DOHH2 (cell line): ENCODE results near the gene PISD.

Source experiments
- H3F3A ChIP-seq: fragments of 200-600 bp; sonication (generic), shearing (Covaris generic); 2 replicates; pipeline ENCODE4 v1.6.0; 2016; ENCODE audit warnings: antibody characterized with exemption, mild to moderate bottlenecking; ENCODE audit not compliant: control insufficient read depth, insufficient read depth
- H3K27ac ChIP-seq: fragments of 200-600 bp; sonication (generic); 2 replicates; pipeline ENCODE4 v1.5.1; 2014; ENCODE audit warnings: low read depth, mild to moderate bottlenecking, low read length, moderate library complexity
- H3K27me3 ChIP-seq: fragments of 200-600 bp; sonication (generic); 2 replicates; pipeline ENCODE4 v1.6.1; 2014; ENCODE audit warnings: mild to moderate bottlenecking, low read length, mixed read lengths; ENCODE audit not compliant: control insufficient read depth
- H3K36me3 ChIP-seq: fragments of 200-600 bp; sonication (generic); 2 replicates; pipeline ENCODE4 v1.6.1; 2014; ENCODE audit warnings: mild to moderate bottlenecking, low read length, moderate library complexity, mixed read lengths; ENCODE audit not compliant: control insufficient read depth
- H3K4me1 ChIP-seq: fragments of 200-600 bp; sonication (generic); 2 replicates; pipeline ENCODE4 v1.6.1; 2014; ENCODE audit warnings: mild to moderate bottlenecking, low read length, mixed read lengths; ENCODE audit not compliant: control insufficient read depth
- H3K4me2 ChIP-seq: fragments of 200-600 bp; sonication (generic); 2 replicates; pipeline ENCODE4 v1.6.0; 2014; ENCODE audit warnings: mild to moderate bottlenecking, low read length, moderate library complexity
- H3K4me3 ChIP-seq: fragments of 200-600 bp; sonication (generic); 2 replicates; pipeline ENCODE4 v1.5.1; 2014; ENCODE audit warnings: mild to moderate bottlenecking, low read length, mixed read lengths
- H3K79me2 ChIP-seq: fragments of 200-600 bp; sonication (generic); 2 replicates; pipeline ENCODE4 v1.6.1; 2014; ENCODE audit warnings: mild to moderate bottlenecking, low read length, mixed read lengths; ENCODE audit not compliant: control insufficient read depth
- H3K9me2 ChIP-seq: fragments of 200-600 bp; sonication (generic); replicated peaks from 2 replicates; pipeline ENCODE4 v1.6.1; 2014; ENCODE audit warnings: mild to moderate bottlenecking, low read length, mixed read lengths; ENCODE audit not compliant: control insufficient read depth
- H3K9me3 ChIP-seq: fragments of 200-600 bp; sonication (generic); 2 replicates; pipeline ENCODE4 v1.6.1; 2014; ENCODE audit warnings: antibody characterized with exemption, low read length, mixed read lengths; ENCODE audit not compliant: control insufficient read depth, insufficient read depth
- H4K20me1 ChIP-seq: fragments of 200-600 bp; sonication (generic); 2 replicates; pipeline ENCODE4 v1.6.0; 2014; ENCODE audit warnings: low read depth, mild to moderate bottlenecking, antibody characterized with exemption, low read length, moderate library complexity; ENCODE audit not compliant: control insufficient read depth, insufficient read depth
- CTCF ChIP-seq: fragments of 200-600 bp; sonication (generic); IDR thresholded peaks from one replicate; pipeline ENCODE4 v1.5.1; 2014; ENCODE audit warnings: antibody characterized with exemption, mild to moderate bottlenecking, low read depth, low read length; ENCODE audit not compliant: poor library complexity, severe bottlenecking
- EZH2phosphoT487 ChIP-seq: fragments of 200-600 bp; sonication (generic); IDR thresholded peaks from 2 replicates; pipeline ENCODE4 v1.6.1; 2017; ENCODE audit warnings: borderline replicate concordance, mild to moderate bottlenecking, antibody characterized with exemption, low read length, moderate library complexity, mixed read lengths

The PISD gene

GRCh38 chr22:31630331-31631329 lies 31.4 kb downstream of the PISD start:
- TF ChIP-seq EZH2phosphoT487: no peak
- TF ChIP-seq CTCF: no peak
- Histone ChIP-seq H3K4me2 (peak overlapping the region; percentile 95), H3K27me3 (no peaks in the 10 kb centered on the region), H3K79me2 (peaks cover 88% of the 10 kb centered on the region), H4K20me1 (peaks cover 5% of the 10 kb centered on the region; the same call in 1 of the 2 replicates), H3F3A (peaks cover 8% of the 10 kb centered on the region), H3K4me1 (peaks cover 69% of the 10 kb centered on the region), H3K9me2 (no peaks in the 10 kb centered on the region), H3K27ac (peak overlapping the region; percentile 93), H3K9me3 (no peaks in the 10 kb centered on the region), H3K36me3 (peaks cover 46% of the 10 kb centered on the region), H3K4me3 (peak overlapping the region; percentile 91)

- H3K79me2 ChIP-seq: peaks cover 88% of the 10 kb centered on the region
- no peaks in the 10 kb centered on the region for H3K27me3 ChIP-seq
- H3K9me2 ChIP-seq: no peaks in the 10 kb centered on the region
- peaks cover 8% of the 10 kb centered on the region for H3F3A ChIP-seq
- peak overlapping the region; percentile 95 for H3K4me2 ChIP-seq
- peak overlapping the region; percentile 93 for H3K27ac ChIP-seq
- TF ChIP-seq CTCF: no peak
- H3K36me3 ChIP-seq: peaks cover 50% of the 10 kb centered on the region
- H4K20me1 ChIP-seq: peaks cover 5% of the 10 kb centered on the region; the same call in 1 of the 2 replicates
- H3K9me3 ChIP-seq: no peaks in the 10 kb centered on the region
- peak overlapping the region; percentile 91 for H3K4me3 ChIP-seq
- peaks cover 61% of the 10 kb centered on the region for H3K4me1 ChIP-seq
Observed at GRCh38 chr22:31629741-31630184, 32.3 kb downstream of the PISD start.

GRCh38 chr22:31628969-31629708 lies 32.9 kb downstream of the PISD start:
- TF ChIP-seq CTCF (peak; percentile 62), EZH2phosphoT487 (no peak)
- Histone ChIP-seq H3K4me1 (peaks cover 54% of the 10 kb centered on the region), H3F3A (peaks cover 8% of the 10 kb centered on the region), H3K4me3 (peak overlapping the region; percentile 91), H3K79me2 (peaks cover 91% of the 10 kb centered on the region), H3K4me2 (peak overlapping the region; percentile 95), H3K9me3 (no peaks in the 10 kb centered on the region), H3K36me3 (peaks cover 52% of the 10 kb centered on the region), H4K20me1 (peaks cover 5% of the 10 kb centered on the region; the same call in 1 of the 2 replicates), H3K9me2 (no peaks in the 10 kb centered on the region), H3K27ac (peak overlapping the region; percentile 93), H3K27me3 (no peaks in the 10 kb centered on the region)
